IPS-15b (cell line): ENCODE measurements around the gene LRRC8C.

ENCODE experiments used
- H3K27me3 ChIP-seq: one replicate; pipeline ENCODE4 v1.6.1; 2013; ENCODE audit warnings: low read length; ENCODE audit not compliant: control insufficient read depth, insufficient read depth
- H3K36me3 ChIP-seq: one replicate; pipeline ENCODE4 v1.6.1; 2013; ENCODE audit warnings: low read length; ENCODE audit not compliant: control insufficient read depth, insufficient read depth
- H3K4me1 ChIP-seq: one replicate; pipeline ENCODE4 v1.6.1; 2013; ENCODE audit warnings: mild to moderate bottlenecking, low read length; ENCODE audit not compliant: control insufficient read depth, insufficient read depth
- H3K4me3 ChIP-seq: one replicate; pipeline ENCODE4 v1.5.1; 2013; ENCODE audit warnings: low read depth, low read length
- H3K9ac ChIP-seq: one replicate; pipeline ENCODE4 v1.6.1; 2013; ENCODE audit warnings: low read depth, mild to moderate bottlenecking, low read length
- H3K9me3 ChIP-seq: one replicate; pipeline ENCODE4 v1.6.1; 2013; ENCODE audit warnings: mild to moderate bottlenecking, low read length; ENCODE audit not compliant: control insufficient read depth, insufficient read depth

Gene LRRC8C

GRCh38 chr1:89732643-89733222 is 99.8 kb downstream of the LRRC8C start:
- no peak overlapping the region for H3K4me3 ChIP-seq
- no peaks in the 10 kb centered on the region for H3K4me1 ChIP-seq
- no peaks in the 10 kb centered on the region for H3K36me3 ChIP-seq
- H3K9me3 ChIP-seq: no peaks in the 10 kb centered on the region
- no peaks in the 10 kb centered on the region for H3K27me3 ChIP-seq
- no peak overlapping the region for H3K9ac ChIP-seq

- no peak overlapping the region for H3K9ac ChIP-seq
- no peaks in the 10 kb centered on the region for H3K27me3 ChIP-seq
Observed at GRCh38 chr1:89733748-89734147, 100.8 kb downstream of the LRRC8C start.

GRCh38 chr1:89734442-89734841 is 101.5 kb downstream of the LRRC8C start:
- H3K4me1 ChIP-seq: no peaks in the 10 kb centered on the region
- no peak overlapping the region for H3K4me3 ChIP-seq
- no peaks in the 10 kb centered on the region for H3K9me3 ChIP-seq
- no peaks in the 10 kb centered on the region for H3K27me3 ChIP-seq
- no peak overlapping the region for H3K9ac ChIP-seq
- no peaks in the 10 kb centered on the region for H3K36me3 ChIP-seq

More at GRCh38 chr1:89733748-89734147, 100.8 kb downstream of the LRRC8C start:
- no peaks in the 10 kb centered on the region for H3K9me3 ChIP-seq
- no peak overlapping the region for H3K4me3 ChIP-seq
- no peaks in the 10 kb centered on the region for H3K36me3 ChIP-seq
- no peaks in the 10 kb centered on the region for H3K4me1 ChIP-seq

- H3K9me3 ChIP-seq: no peaks in the 10 kb centered on the region
- H3K27me3 ChIP-seq: no peaks in the 10 kb centered on the region
- H3K9ac ChIP-seq: no peak overlapping the region
- H3K4me1 ChIP-seq: no peaks in the 10 kb centered on the region
- no peak overlapping the region for H3K4me3 ChIP-seq
- no peaks in the 10 kb centered on the region for H3K36me3 ChIP-seq
Observed at GRCh38 chr1:89735479-89735878, 102.6 kb downstream of the LRRC8C start.

GRCh38 chr1:89736937-89737733 is 104.2 kb downstream of the LRRC8C start:
- Histone ChIP-seq H3K36me3 (no peaks in the 10 kb centered on the region), H3K4me1 (no peaks in the 10 kb centered on the region), H3K4me3 (no peak overlapping the region), H3K27me3 (no peaks in the 10 kb centered on the region), H3K9me3 (no peaks in the 10 kb centered on the region), H3K9ac (no peak overlapping the region)

GRCh38 chr1:89737985-89738510 is 105.1 kb downstream of the LRRC8C start:
- Histone ChIP-seq H3K9ac (no peak overlapping the region), H3K4me3 (no peak overlapping the region), H3K9me3 (no peaks in the 10 kb centered on the region), H3K4me1 (no peaks in the 10 kb centered on the region), H3K27me3 (no peaks in the 10 kb centered on the region), H3K36me3 (no peaks in the 10 kb centered on the region)

- Histone ChIP-seq H3K4me1 (no peaks in the 10 kb centered on the region), H3K36me3 (no peaks in the 10 kb centered on the region), H3K27me3 (no peaks in the 10 kb centered on the region), H3K9me3 (no peaks in the 10 kb centered on the region), H3K4me3 (no peak overlapping the region), H3K9ac (no peak overlapping the region)
Observed at GRCh38 chr1:89739013-89739843, 106.3 kb downstream of the LRRC8C start.

GRCh38 chr1:89739844-89740216 is 106.9 kb downstream of the LRRC8C start:
- H3K4me1 ChIP-seq: no peaks in the 10 kb centered on the region

GRCh38 chr1:89743788-89744187 is 110.9 kb downstream of the LRRC8C start:
- H3K4me3 ChIP-seq: no peak overlapping the region
- H3K9me3 ChIP-seq: no peaks in the 10 kb centered on the region
- no peaks in the 10 kb centered on the region for H3K36me3 ChIP-seq
- H3K4me1 ChIP-seq: no peaks in the 10 kb centered on the region
- H3K27me3 ChIP-seq: no peaks in the 10 kb centered on the region
- H3K9ac ChIP-seq: no peak overlapping the region

More at GRCh38 chr1:89739844-89740216, 106.9 kb downstream of the LRRC8C start:
- H3K9ac ChIP-seq: no peak overlapping the region
- H3K9me3 ChIP-seq: no peaks in the 10 kb centered on the region
- no peak overlapping the region for H3K4me3 ChIP-seq
- no peaks in the 10 kb centered on the region for H3K27me3 ChIP-seq
- H3K36me3 ChIP-seq: no peaks in the 10 kb centered on the region

- no peak overlapping the region for H3K9ac ChIP-seq
- H3K36me3 ChIP-seq: no peaks in the 10 kb centered on the region
- no peaks in the 10 kb centered on the region for H3K27me3 ChIP-seq
- no peaks in the 10 kb centered on the region for H3K4me1 ChIP-seq
- H3K9me3 ChIP-seq: no peaks in the 10 kb centered on the region
- no peak overlapping the region for H3K4me3 ChIP-seq
Observed at GRCh38 chr1:89746424-89747149, 113.7 kb downstream of the LRRC8C start.

- Histone ChIP-seq H3K9me3 (no peaks in the 10 kb centered on the region), H3K36me3 (no peaks in the 10 kb centered on the region), H3K27me3 (peaks cover 5% of the 10 kb centered on the region), H3K4me3 (no peak overlapping the region), H3K4me1 (peaks cover 2% of the 10 kb centered on the region), H3K9ac (no peak overlapping the region)
Observed at GRCh38 chr1:89753761-89754160, 120.8 kb downstream of the LRRC8C start.
